Osteoblast (primary cell): ENCODE data around the gene GLRX. TPM values are rescaled to one million over a fixed set of nuclear protein-coding genes. Genes with fewer than 3 reads are reported as not detected.
A peak's percentile ranks its signal among the peaks of the same experiment; 100 is the strongest.

ENCODE experiments used
- DNase-seq: peaks from one replicate; pipeline ENCODE4 v3.0.0; 2011; ENCODE audit warnings: low spot score, mixed read lengths; ENCODE audit not compliant: insufficient read length; ENCODE audit errors: missing footprints
- H2AFZ ChIP-seq: 2 replicates; pipeline ENCODE4 v1.6.0; 2011; ENCODE audit warnings: mild to moderate bottlenecking, low read length
- H3K27ac ChIP-seq: 2 replicates; pipeline ENCODE4 v1.5.1; 2011; ENCODE audit warnings: mild to moderate bottlenecking, low read depth, low read length, moderate library complexity
- H3K27me3 ChIP-seq: 2 replicates; pipeline ENCODE4 v1.6.0; 2012; ENCODE audit warnings: mild to moderate bottlenecking, control low read depth, inconsistent platforms, low read length, moderate library complexity; ENCODE audit not compliant: insufficient read depth
- H3K36me3 ChIP-seq: 2 replicates; pipeline ENCODE4 v1.5.1; 2011; ENCODE audit warnings: mild to moderate bottlenecking, low read length, control low read depth, moderate library complexity; ENCODE audit not compliant: insufficient read depth
- H3K4me1 ChIP-seq: 2 replicates; pipeline ENCODE4 v1.5.1; 2011; ENCODE audit warnings: mild to moderate bottlenecking, low read length, control low read depth, moderate library complexity; ENCODE audit not compliant: insufficient read depth
- H3K4me2 ChIP-seq: 2 replicates; pipeline ENCODE4 v1.6.0; 2011; ENCODE audit warnings: mild to moderate bottlenecking, low read length; ENCODE audit not compliant: insufficient read depth
- H3K4me3 ChIP-seq: fragments of 200-600 bp; sonication (generic); 3 replicates; pipeline ENCODE4 v1.5.1; 2012; ENCODE audit warnings: mild to moderate bottlenecking, low read length, inconsistent platforms; ENCODE audit not compliant: insufficient read depth
- H3K79me2 ChIP-seq: 2 replicates; pipeline ENCODE4 v1.6.0; 2012; ENCODE audit warnings: mild to moderate bottlenecking, low read length, control low read depth, inconsistent platforms; ENCODE audit not compliant: insufficient read depth
- H3K9me3 ChIP-seq: 2 replicates; pipeline ENCODE4 v1.5.1; 2011; ENCODE audit warnings: low read depth, low read length, control low read depth
- H4K20me1 ChIP-seq: 2 replicates; pipeline ENCODE4 v1.6.0; 2012; ENCODE audit warnings: mild to moderate bottlenecking, low read length, control low read depth; ENCODE audit not compliant: insufficient read depth
- CTCF ChIP-seq: IDR thresholded peaks from 2 replicates; pipeline ENCODE4 v1.5.1; 2011; ENCODE audit warnings: mild to moderate bottlenecking, low read depth, low read length, moderate library complexity; ENCODE audit errors: extremely low read depth
- total RNA-seq: library from RNA; depleted of rRNA; stranded (reverse); fragments of >200 nt; gene quantifications from 2 replicates; pipeline ENCODE4 v1.2.3, GENCODE V29; 2012

GLRX gene
- total RNA-seq, 1 donor = 59.0 TPM

DNA sequence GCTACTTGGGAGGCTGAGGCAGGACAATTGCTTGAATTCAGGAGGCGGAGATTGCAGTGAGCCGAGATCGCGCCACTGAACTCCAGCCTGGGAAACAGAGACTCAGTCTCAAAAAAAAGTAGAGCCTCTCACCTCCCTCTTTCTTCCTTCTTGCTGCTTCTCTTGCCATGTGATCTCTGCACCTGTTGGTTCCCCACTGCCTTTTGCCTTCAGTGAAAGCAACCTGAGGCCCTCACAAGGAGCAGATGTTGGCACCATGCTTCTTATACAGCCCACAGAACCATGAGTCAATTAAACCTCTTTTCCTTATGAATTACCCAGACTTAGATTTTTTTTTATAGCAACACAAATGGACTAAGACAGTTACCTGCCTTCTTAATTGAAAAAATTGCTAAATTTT is 45.6 kb upstream of the GLRX start:
- DNase-seq = no peak

DNA sequence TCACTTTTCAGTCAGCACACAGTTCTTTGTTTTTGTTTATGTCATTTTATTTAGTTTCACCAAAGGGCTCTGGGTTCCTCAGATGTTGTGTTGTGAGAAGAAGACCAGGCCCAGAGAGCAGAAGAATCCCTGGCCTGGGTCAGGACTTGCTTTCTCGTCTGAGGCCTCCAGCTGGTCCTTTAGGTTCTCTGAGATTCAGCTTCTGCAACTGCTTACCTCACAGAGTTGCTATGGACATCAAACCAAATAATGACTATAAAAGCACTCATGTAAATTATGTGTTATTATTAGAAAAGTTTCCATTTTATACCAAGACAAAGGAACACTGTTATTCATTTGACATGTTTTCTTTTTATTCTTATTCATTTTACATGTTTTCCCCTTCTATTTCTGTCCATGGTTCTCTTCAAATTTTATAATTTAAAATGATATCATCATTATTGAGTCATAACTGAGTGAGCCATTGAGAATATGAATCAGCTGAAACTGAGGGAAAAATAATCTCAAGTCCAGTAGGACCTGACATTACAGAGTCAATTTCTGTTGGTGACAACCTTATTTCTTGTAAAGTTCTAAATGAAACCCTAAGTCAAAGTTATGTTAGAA is 44.0 kb upstream of the GLRX start:
- H3K27me3 ChIP-seq = no peaks in the 10 kb centered on the region
- no peak overlapping the region for H3K4me2 ChIP-seq
- peak overlapping the region; percentile 100 for H3K27ac ChIP-seq
- no peaks in the 10 kb centered on the region for H3K9me3 ChIP-seq
- peaks cover 65% of the 10 kb centered on the region for H3K4me1 ChIP-seq
- peak; percentile 48 for DNase-seq
- TF ChIP-seq CTCF = no peak
- H3K4me3 ChIP-seq = no peak overlapping the region
- no peaks in the 10 kb centered on the region for H3K79me2 ChIP-seq
- H2AFZ ChIP-seq = no peak overlapping the region
- H3K36me3 ChIP-seq = no peaks in the 10 kb centered on the region
- H4K20me1 ChIP-seq = no peaks in the 10 kb centered on the region

More for the DNA sequence above, 45.6 kb upstream of the GLRX start:
- Histone ChIP-seq H3K4me1 (peaks cover 49% of the 10 kb centered on the region), H3K27me3 (no peaks in the 10 kb centered on the region), H3K79me2 (no peaks in the 10 kb centered on the region), H3K9me3 (no peaks in the 10 kb centered on the region), H3K27ac (no peak overlapping the region), H3K36me3 (no peaks in the 10 kb centered on the region), H2AFZ (no peak overlapping the region), H3K4me3 (no peak overlapping the region), H4K20me1 (no peaks in the 10 kb centered on the region), H3K4me2 (no peak overlapping the region)
- TF ChIP-seq CTCF = no peak

DNA sequence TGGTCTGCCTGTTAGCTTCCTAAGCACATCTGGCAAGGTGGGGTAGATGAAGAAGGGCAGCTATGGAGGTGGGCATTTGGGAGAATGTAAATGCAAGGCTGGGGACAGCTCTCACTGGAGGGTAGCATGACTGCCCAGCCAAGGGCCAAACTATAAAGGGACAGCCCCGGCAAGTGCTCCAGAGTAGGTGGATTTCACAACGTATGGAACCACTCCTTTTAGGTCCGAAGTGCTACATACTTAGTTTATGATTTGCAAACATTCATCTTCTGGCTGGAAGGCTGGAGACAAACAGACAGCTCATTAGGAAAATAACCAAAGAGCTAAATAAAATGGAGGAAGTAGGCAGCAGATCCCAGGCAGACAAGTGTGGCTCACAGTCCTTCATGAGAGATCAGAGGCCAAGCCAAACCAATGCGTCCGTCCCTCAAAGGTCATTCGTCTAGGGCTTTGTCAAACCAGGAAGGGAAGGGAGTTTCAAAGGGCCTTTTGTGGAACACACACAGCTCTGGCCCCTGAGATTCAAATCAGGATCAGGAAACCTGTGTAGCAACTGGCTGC is 42.5 kb upstream of the GLRX start:
- Histone ChIP-seq H4K20me1 (no peaks in the 10 kb centered on the region), H3K4me3 (no peak overlapping the region), H3K79me2 (no peaks in the 10 kb centered on the region), H2AFZ (peak overlapping the region; percentile 81), H3K27ac (peak overlapping the region; percentile 100), H3K9me3 (no peaks in the 10 kb centered on the region), H3K27me3 (no peaks in the 10 kb centered on the region), H3K36me3 (no peaks in the 10 kb centered on the region), H3K4me1 (peaks cover 69% of the 10 kb centered on the region), H3K4me2 (peak overlapping the region; percentile 37)
- no peak for TF ChIP-seq CTCF
- no peak for DNase-seq

GRCh38 chr5:95864456-95864855 is 41.9 kb upstream of the GLRX start:
- Histone ChIP-seq H4K20me1 (no peaks in the 10 kb centered on the region), H3K27me3 (no peaks in the 10 kb centered on the region), H3K4me3 (no peak overlapping the region), H3K79me2 (no peaks in the 10 kb centered on the region), H3K4me2 (no peak overlapping the region), H3K4me1 (peaks cover 71% of the 10 kb centered on the region), H3K9me3 (no peaks in the 10 kb centered on the region), H3K27ac (peak overlapping the region; percentile 100), H3K36me3 (no peaks in the 10 kb centered on the region), H2AFZ (no peak overlapping the region)
- no peak for TF ChIP-seq CTCF
- DNase-seq = no peak
